ENCODE measurements around the gene DYNLRB1. TPM values are rescaled to one million over a fixed set of nuclear protein-coding genes. Genes with fewer than 3 reads are reported as not detected.

DYNLRB1 gene
- total and polyA plus RNA-seq, 4 donors: 120 to 305 (median 223) TPM

DNA sequence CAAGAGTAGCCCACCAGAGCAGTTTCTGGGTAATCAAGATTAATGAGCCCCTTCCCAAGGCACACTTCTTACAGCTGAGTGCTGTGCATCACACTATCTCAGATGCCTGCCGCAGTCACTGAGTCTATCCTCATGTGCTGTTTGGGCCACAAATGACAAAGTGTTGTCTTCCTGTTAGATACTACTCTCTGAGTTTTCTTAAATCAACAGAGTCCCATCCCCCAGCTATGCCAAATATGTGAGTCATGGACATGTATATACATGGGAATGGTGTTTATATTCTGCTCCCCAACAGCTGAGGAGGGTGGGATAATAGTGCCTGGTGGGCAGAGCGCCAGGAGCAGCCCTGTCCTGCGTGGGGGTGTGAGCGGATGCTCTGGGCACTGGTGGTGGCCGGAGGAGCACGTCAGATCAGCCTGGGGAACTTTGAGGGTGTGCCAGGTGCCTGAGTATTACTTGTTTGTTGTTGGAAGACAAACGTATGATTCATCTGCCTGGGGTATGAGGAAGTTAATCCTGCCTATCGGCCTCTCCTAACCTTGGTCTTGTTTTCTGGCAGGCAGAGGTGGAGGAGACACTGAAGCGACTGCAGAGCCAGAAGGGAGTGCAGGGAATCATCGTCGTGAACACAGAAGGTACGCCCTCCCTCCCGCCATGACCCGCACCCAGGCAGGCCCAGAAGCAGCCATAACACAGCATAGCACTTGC, 9.6 kb downstream of the DYNLRB1 start:
- Histone ChIP-seq H3K27me3 (ENCODE audit: control insufficient read depth in 1 of 2, insufficient read depth in 2 of 2, low read length in 1 of 2) (no peaks in the 10 kb centered on the region), H3K36me3 (ENCODE audit: control insufficient read depth in 1 of 2, insufficient read depth in 2 of 2, low read length in 1 of 2) (peaks cover 0 to 2% of the 10 kb centered on the region in 2 donors), H3K4me3 (ENCODE audit: low read length in 2 of 2) (no peak overlapping the region), H3K9me3 (ENCODE audit: control insufficient read depth, low read length) (no peaks in the 10 kb centered on the region), H3K4me1 (ENCODE audit: control insufficient read depth in 1 of 2, insufficient read depth in 2 of 2, low read length in 2 of 2) (peaks cover 0 to 1% of the 10 kb centered on the region in 2 donors), H3K27ac (ENCODE audit: low read depth in 1 of 2, low read length in 2 of 2) (peak overlapping the region in 1 of 2 donors; percentile 69)
- ATAC-seq (ENCODE audit: low FRiP score) (peak; percentile 86), DNase-seq (peak; percentile 87 to 90)
- 19 to 21% methylated on average over 14 of the region's 14 CpGs for WGBS, 2 donors
- intact Hi-C loops (cut with DNase I): loop anchor here in 1 of 2 donors (10.0 kb wide), 1 partner anchor 211 kb away; no protein-coding TSS in a partner anchor

DNA sequence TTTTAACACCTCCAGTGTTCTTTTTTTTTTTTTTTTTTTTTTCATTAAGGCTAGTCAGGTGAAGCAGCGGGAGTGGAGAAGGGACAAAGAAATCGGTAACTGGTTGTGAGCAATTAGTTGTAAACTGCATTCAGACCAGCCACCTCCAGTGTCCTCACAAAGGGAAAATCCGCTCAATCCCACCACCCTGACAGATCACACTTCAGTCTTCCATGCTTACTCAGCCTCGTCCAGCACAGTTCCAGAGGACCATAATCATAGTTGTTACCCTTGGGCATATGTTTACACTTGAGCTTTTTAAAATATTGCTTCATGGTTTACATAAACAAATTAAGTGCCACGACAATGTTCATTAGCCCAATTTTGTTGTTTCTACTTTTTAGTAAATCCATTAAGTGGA, 10.2 kb downstream of the DYNLRB1 start:
- DNase-seq (no peak), ATAC-seq (ENCODE audit: low FRiP score) (no peak)
- Histone ChIP-seq H3K4me3 (ENCODE audit: low read length in 2 of 2) (no peak overlapping the region), H3K4me1 (ENCODE audit: control insufficient read depth in 1 of 2, insufficient read depth in 2 of 2, low read length in 2 of 2) (peaks cover 0 to 1% of the 10 kb centered on the region in 2 donors), H3K36me3 (ENCODE audit: control insufficient read depth in 1 of 2, insufficient read depth in 2 of 2, low read length in 1 of 2) (peaks cover 0 to 2% of the 10 kb centered on the region in 2 donors), H3K27me3 (ENCODE audit: control insufficient read depth in 1 of 2, insufficient read depth in 2 of 2, low read length in 1 of 2) (no peaks in the 10 kb centered on the region), H3K9me3 (ENCODE audit: control insufficient read depth, low read length) (no peaks in the 10 kb centered on the region), H3K27ac (ENCODE audit: low read depth in 1 of 2, low read length in 2 of 2) (peak overlapping the region in 1 of 2 donors; percentile 56)
- intact Hi-C loops (cut with DNase I): loop anchor here in 1 of 2 donors (10.0 kb wide), 1 partner anchor 212 kb away; no protein-coding TSS in a partner anchor
- 80 to 81% methylated on average over 5 of the region's 5 CpGs for WGBS, 2 donors

DNA sequence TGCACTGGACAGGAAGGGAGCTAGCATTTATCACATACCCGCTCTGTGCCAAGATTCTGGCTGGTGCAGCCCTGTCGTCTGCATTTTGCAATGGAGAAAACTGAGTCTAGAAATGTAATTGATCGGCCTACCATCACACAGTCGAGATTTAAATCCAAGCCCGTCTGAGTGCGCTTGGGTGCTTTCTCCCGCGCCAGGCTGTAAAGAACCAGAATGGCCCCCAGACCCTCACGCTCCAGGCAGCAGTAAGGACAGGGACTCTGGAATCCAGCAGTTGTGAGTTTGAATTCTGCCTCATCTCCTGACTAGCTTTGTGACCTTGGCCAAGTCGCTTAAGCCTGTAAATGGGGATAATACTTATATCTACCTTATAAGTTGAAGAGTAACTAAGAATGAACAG, 10.8 kb downstream of the DYNLRB1 start:
- H3K9me3 ChIP-seq (ENCODE audit: control insufficient read depth, low read length): no peaks in the 10 kb centered on the region
- no peaks in the 10 kb centered on the region for H3K27me3 ChIP-seq (ENCODE audit: control insufficient read depth in 1 of 2, insufficient read depth in 2 of 2, low read length in 1 of 2)
- 87 to 88% methylated on average over 10 of the region's 10 CpGs for WGBS, 2 donors
- no peak overlapping the region for H3K4me3 ChIP-seq (ENCODE audit: low read length in 2 of 2)
- H3K4me1 ChIP-seq (ENCODE audit: control insufficient read depth in 1 of 2, insufficient read depth in 2 of 2, low read length in 2 of 2): peaks cover 0 to 1% of the 10 kb centered on the region in 2 donors
- H3K27ac ChIP-seq (ENCODE audit: low read depth in 1 of 2, low read length in 2 of 2): no peak overlapping the region
- DNase-seq: no peak
- peaks cover 0 to 2% of the 10 kb centered on the region in 2 donors for H3K36me3 ChIP-seq (ENCODE audit: control insufficient read depth in 1 of 2, insufficient read depth in 2 of 2, low read length in 1 of 2)
- no peak for ATAC-seq (ENCODE audit: low FRiP score)
- intact Hi-C loops (cut with DNase I): loop anchor here in 1 of 2 donors (10.0 kb wide), 1 partner anchor 212 kb away; no protein-coding TSS in a partner anchor

DNA sequence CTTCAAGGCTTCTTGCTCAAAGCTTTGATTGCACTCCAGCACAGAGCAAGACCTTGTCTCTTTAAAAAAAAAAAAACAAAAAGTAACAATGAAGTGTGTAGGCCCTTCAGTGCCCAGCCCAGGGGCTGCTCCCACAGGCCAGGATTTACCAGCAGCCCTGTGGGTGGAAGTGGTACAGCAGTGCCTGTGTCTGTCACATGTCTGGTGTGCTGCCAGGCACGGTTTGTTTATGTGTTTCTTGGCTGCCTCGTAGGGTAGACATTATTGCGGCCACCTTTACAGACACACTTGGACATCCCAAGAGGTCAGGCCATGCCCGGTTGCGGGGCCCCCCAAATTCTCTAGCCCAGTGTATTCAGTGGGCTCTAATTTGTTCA, 12.7 kb downstream of the DYNLRB1 start:
- peaks cover 0 to 1% of the 10 kb centered on the region in 2 donors for H3K4me1 ChIP-seq (ENCODE audit: control insufficient read depth in 1 of 2, insufficient read depth in 2 of 2, low read length in 2 of 2)
- DNase-seq (no peak), ATAC-seq (ENCODE audit: low FRiP score) (no peak)
- peaks cover 0 to 3% of the 10 kb centered on the region in 2 donors for H3K36me3 ChIP-seq (ENCODE audit: control insufficient read depth in 1 of 2, insufficient read depth in 2 of 2, low read length in 1 of 2)
- no peaks in the 10 kb centered on the region for H3K27me3 ChIP-seq (ENCODE audit: control insufficient read depth in 1 of 2, insufficient read depth in 2 of 2, low read length in 1 of 2)
- H3K27ac ChIP-seq (ENCODE audit: low read depth in 1 of 2, low read length in 2 of 2): peak overlapping the region in 1 of 2 donors; percentile 26
- intact Hi-C loops (cut with DNase I): loop anchor here in 1 of 2 donors (10.0 kb wide), 1 partner anchor 214 kb away; no protein-coding TSS in a partner anchor
- WGBS, 2 donors: 11 to 15% methylated on average over 5 of the region's 5 CpGs
- H3K4me3 ChIP-seq (ENCODE audit: low read length in 2 of 2): no peak overlapping the region
- H3K9me3 ChIP-seq (ENCODE audit: control insufficient read depth, low read length): no peaks in the 10 kb centered on the region

DNA sequence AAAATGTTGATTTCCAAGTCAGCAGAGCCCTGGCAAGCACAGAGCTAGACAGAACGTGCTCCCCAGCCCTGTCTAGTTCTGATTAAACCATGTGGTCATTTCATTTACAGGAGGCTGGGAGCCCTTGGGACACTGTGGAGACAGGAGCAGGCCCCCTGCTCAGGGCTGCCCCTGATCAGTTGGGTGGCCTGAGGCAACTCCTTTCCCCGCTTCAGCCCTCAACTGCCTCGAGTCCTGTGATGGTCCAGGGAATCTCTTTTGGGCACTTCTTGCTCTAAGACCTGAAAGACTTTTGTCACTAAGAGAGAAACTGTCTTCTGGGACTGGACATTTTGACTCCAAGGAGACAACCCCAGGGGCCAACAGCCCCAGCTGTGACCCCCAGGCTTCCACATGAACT, 13.5 kb downstream of the DYNLRB1 start:
- WGBS, 2 donors: 53% methylated on average over 3 of the region's 3 CpGs
- H3K4me3 ChIP-seq (ENCODE audit: low read length in 2 of 2): no peak overlapping the region
- H3K27me3 ChIP-seq (ENCODE audit: control insufficient read depth in 1 of 2, insufficient read depth in 2 of 2, low read length in 1 of 2): no peaks in the 10 kb centered on the region
- no peak for DNase-seq
- H3K27ac ChIP-seq (ENCODE audit: low read depth in 1 of 2, low read length in 2 of 2): no peak overlapping the region
- H3K4me1 ChIP-seq (ENCODE audit: control insufficient read depth in 1 of 2, insufficient read depth in 2 of 2, low read length in 2 of 2): peaks cover 0 to 1% of the 10 kb centered on the region in 2 donors
- peaks cover 0 to 9% of the 10 kb centered on the region in 2 donors for H3K36me3 ChIP-seq (ENCODE audit: control insufficient read depth in 1 of 2, insufficient read depth in 2 of 2, low read length in 1 of 2)
- H3K9me3 ChIP-seq (ENCODE audit: control insufficient read depth, low read length): no peaks in the 10 kb centered on the region
- intact Hi-C loops (cut with DNase I): loop anchor here in 1 of 2 donors (10.0 kb wide), 1 partner anchor 215 kb away; no protein-coding TSS in a partner anchor
- ATAC-seq (ENCODE audit: low FRiP score): no peak

DNA sequence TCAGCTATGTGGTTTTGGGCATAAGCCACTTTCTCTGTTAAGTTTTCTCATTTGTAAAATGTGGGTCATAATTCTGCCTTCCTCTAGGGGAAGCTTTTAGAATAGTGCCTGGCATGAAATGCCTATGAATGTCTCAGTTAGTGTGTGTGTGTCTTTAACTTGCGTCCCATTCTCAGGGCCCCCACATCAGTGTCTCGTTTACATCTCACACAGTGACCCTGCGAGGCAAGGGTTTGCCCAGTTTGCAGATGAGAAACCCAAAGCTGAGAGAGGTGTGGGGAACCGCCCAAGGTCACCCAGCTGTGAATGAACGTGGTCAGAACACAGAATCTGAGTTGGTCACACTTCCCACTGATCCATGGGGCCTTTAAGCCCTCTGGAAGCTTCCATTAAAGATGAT, 14.1 kb downstream of the DYNLRB1 start:
- Histone ChIP-seq H3K36me3 (ENCODE audit: control insufficient read depth in 1 of 2, insufficient read depth in 2 of 2, low read length in 1 of 2) (peaks cover 0 to 11% of the 10 kb centered on the region in 2 donors), H3K27ac (ENCODE audit: low read depth in 1 of 2, low read length in 2 of 2) (no peak overlapping the region)
- no peak for ATAC-seq (ENCODE audit: low FRiP score)

DNA sequence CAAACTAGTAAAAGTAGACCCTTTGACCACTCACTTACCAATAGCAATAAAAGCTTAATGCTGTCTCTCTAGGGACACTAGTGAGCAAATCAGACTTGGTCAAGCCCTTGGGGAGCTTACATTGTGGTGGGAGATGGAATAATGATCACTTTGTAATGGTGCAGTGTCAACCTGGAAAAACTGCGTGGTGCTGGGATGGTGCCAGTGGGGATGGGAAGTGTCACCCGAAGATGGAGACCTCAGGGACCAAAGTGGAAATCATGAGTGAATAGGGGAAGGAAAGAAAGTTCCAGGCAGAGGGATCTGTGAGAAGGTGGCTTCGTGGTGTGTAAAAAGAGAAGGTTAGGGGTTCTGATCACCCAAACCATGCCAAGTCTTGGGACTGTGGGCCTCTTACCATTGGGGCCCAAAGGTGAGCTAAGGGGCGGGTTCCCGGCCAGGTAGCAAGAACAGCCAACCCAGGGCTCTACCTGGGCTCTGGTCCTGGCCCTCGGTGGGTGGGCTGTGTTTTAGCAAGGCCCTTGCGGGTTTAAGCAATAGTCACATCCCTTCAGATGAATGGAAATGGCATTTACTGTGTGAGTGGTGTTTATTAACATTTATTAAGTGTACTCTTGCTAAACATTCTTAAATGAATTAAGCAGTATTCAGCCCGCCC, 15.5 kb downstream of the DYNLRB1 start:
- Histone ChIP-seq H3K27ac (ENCODE audit: low read depth in 1 of 2, low read length in 2 of 2) (no peak overlapping the region), H3K4me1 (ENCODE audit: control insufficient read depth in 1 of 2, insufficient read depth in 2 of 2, low read length in 2 of 2) (no peaks in the 10 kb centered on the region), H3K9me3 (ENCODE audit: control insufficient read depth, low read length) (no peaks in the 10 kb centered on the region), H3K27me3 (ENCODE audit: control insufficient read depth in 1 of 2, insufficient read depth in 2 of 2, low read length in 1 of 2) (no peaks in the 10 kb centered on the region), H3K4me3 (ENCODE audit: low read length in 2 of 2) (no peak overlapping the region), H3K36me3 (ENCODE audit: control insufficient read depth in 1 of 2, insufficient read depth in 2 of 2, low read length in 1 of 2) (peaks cover 0 to 18% of the 10 kb centered on the region in 2 donors)
- ATAC-seq (ENCODE audit: low FRiP score): no peak
- no peak for DNase-seq
- intact Hi-C loops (cut with DNase I): no loop called here
- WGBS, 2 donors: 89% methylated on average over 8 of the region's 8 CpGs

More for the DNA sequence above, 14.1 kb downstream of the DYNLRB1 start:
- no peaks in the 10 kb centered on the region for H3K9me3 ChIP-seq (ENCODE audit: control insufficient read depth, low read length)
- WGBS, 2 donors: 76 to 82% methylated on average over 5 of the region's 5 CpGs
- H3K4me3 ChIP-seq (ENCODE audit: low read length in 2 of 2): no peak overlapping the region
- intact Hi-C loops (cut with DNase I): no loop called here
- H3K4me1 ChIP-seq (ENCODE audit: control insufficient read depth in 1 of 2, insufficient read depth in 2 of 2, low read length in 2 of 2): peaks cover 0 to 1% of the 10 kb centered on the region in 2 donors
- H3K27me3 ChIP-seq (ENCODE audit: control insufficient read depth in 1 of 2, insufficient read depth in 2 of 2, low read length in 1 of 2): no peaks in the 10 kb centered on the region
- DNase-seq: no peak

DNA sequence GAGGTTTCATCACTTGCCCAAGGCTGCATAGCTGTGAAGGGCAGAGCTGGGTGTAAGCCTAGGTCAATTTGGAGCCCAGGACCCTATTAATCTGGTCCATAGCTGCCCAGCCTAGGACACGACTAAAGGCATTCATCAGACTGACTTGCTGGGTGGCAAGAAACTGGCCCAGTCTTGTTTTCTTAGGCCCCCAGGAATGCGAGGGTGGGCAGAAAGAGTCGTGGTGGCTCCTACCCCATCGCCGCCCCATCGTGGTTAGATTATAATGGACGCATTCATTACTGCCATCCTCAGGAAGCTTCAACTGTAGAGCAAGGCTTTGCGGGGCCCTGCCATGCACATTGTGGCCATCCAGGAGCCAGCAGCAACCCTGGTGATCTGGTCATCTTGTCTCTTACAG, 16.1 kb downstream of the DYNLRB1 start:
- intact Hi-C loops (cut with DNase I): no loop called here
- no peak overlapping the region for H3K27ac ChIP-seq (ENCODE audit: low read depth in 1 of 2, low read length in 2 of 2)
- ATAC-seq (ENCODE audit: low FRiP score): no peak
- H3K36me3 ChIP-seq (ENCODE audit: control insufficient read depth in 1 of 2, insufficient read depth in 2 of 2, low read length in 1 of 2): peaks cover 0 to 16% of the 10 kb centered on the region in 2 donors
- no peak for DNase-seq
- no peaks in the 10 kb centered on the region for H3K4me1 ChIP-seq (ENCODE audit: control insufficient read depth in 1 of 2, insufficient read depth in 2 of 2, low read length in 2 of 2)
- H3K4me3 ChIP-seq (ENCODE audit: low read length in 2 of 2): no peak overlapping the region
- H3K9me3 ChIP-seq (ENCODE audit: control insufficient read depth, low read length): no peaks in the 10 kb centered on the region
- WGBS, 2 donors: 50 to 59% methylated on average over 8 of the region's 8 CpGs
- no peaks in the 10 kb centered on the region for H3K27me3 ChIP-seq (ENCODE audit: control insufficient read depth in 1 of 2, insufficient read depth in 2 of 2, low read length in 1 of 2)
